HG03469 (cell line): ENCODE results near the gene KNOP1.
"Not testable (repeated sequence)": the region's sequence is repeated elsewhere in the genome, so short reads cannot be mapped to it uniquely, and the experiment has no call there.

Experiments used
- ATAC-seq: cut with Tn5 transposase; IDR thresholded peaks from one replicate; pipeline ENCODE4 v1.9.1; 2021; ENCODE audit warnings: mild to moderate bottlenecking, moderate library complexity, moderate number of reproducible peaks; ENCODE audit not compliant: unreplicated experiment

KNOP1 gene

GRCh38 chr16:19688396-19689024 lies 29.5 kb downstream of the KNOP1 start:
- no peak for ATAC-seq

DNA sequence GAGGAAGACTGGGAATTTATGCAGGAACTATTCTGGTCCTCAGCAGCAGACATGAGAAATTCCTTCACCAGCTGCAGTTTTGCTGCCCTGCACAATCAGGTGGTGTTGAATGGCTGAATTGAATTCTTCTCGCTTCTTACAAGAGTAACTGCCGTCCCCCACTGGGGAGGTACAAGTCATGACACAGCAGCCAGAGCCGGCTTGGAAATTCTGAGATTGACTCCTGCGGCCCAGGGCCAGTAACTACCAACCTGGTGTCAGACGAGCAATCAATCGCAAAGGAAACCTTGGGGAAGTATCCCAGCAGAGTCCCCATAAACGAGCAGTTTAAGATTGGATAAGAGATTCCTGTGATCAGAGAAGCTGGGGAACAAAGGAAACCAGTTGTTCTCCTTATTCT lies 30.7 kb downstream of the KNOP1 start:
- ATAC-seq, result no peak

DNA sequence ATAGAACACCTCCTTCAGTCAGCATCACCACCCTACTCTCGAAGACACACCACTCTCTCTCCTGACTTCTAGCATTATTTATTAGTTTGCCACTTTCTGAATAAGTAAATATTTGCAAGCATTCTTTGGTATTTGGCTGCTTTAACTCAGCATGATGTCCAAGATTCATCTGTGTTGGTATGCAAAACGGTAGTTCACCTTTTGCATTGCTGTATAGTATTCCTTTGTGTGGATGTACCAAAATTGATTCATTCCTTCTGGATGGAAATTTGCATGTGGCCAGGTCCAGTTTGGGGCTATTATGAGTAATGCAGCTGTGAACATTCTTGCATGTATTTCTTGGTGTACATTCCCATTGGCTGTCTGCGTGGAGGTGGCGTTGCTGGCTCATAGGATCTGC lies 32.9 kb downstream of the KNOP1 start:
- ATAC-seq, result no peak

GRCh38 chr16:19683453-19684236 lies 34.4 kb downstream of the KNOP1 start:
- no peak for ATAC-seq

DNA sequence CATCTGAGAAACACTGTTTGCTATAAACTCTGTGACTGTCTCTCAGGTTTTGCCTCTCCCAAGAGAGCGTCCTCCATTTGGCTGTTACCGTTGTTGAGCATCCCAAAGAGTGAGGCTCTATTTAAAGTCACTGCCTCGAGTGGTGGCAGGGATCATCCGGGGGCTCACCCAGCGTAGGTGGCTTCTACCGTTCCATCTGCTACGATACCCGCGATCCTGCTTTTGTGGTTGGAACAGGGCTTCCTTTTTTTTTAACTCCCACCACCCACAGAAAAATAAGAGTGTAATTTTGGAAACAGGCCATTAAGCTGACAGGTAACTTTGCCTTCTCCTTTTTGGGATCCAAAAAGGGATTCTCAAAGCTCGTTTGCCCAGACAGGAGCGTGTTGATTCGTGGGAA lies 36.4 kb downstream of the KNOP1 start:
- no peak for ATAC-seq

GRCh38 chr16:19680881-19681340 lies 37.1 kb downstream of the KNOP1 start:
- ATAC-seq, result no peak

- not testable (repeated sequence) for ATAC-seq
These were observed 38.7 kb downstream of the KNOP1 start for GRCh38 chr16:19679281-19679680.

- no peak for ATAC-seq
These were observed 39.2 kb downstream of the KNOP1 start for GRCh38 chr16:19678804-19679203.

GRCh38 chr16:19677402-19677801 lies 40.6 kb downstream of the KNOP1 start:
- no peak for ATAC-seq

- no peak for ATAC-seq
These were observed 43.5 kb downstream of the KNOP1 start for GRCh38 chr16:19674485-19674884.

DNA sequence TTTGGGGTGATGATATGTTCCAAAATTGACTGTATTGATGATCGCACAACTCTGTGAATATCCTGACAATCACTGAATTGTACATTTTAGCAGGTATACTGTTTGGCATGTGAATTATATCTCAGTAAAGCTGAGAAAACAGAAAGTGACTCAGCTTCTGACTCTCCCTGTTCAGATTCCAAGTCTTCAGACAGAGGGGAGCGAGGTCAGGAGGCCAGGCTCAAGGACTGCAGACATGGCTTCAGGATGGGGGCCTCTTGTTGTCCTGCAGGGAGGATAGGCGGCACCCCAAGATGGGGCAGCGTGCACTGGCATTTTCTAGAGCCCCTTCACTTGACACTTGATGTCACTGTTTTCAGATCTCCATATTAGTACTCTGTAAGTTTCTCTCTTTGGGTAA lies 45.6 kb downstream of the KNOP1 start:
- no peak for ATAC-seq

DNA sequence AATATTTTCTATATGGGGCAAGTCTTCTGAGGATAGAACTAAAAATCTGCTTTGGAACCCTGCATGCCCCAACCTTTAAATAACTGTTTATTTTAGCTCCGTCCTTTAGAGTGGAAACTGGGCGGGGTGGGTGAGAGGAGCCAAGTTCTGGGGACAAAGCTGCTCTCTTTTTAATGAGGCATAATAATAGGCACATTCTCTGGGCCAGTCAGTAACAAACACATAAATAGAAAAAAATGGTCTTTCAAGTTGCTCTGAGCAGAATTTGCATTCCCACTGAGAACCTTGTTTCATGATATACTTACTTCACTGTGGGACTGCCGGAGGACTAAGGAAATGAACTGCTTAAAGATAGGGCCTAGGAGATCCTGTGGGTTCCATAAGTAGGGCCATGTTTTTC lies 51.5 kb downstream of the KNOP1 start:
- ATAC-seq, result no peak

GRCh38 chr16:19665313-19665712 lies 52.7 kb downstream of the KNOP1 start:
- not testable (repeated sequence) for ATAC-seq

GRCh38 chr16:19664166-19664565 lies 53.9 kb downstream of the KNOP1 start:
- no peak for ATAC-seq

- ATAC-seq, result no peak
These were observed 55.7 kb downstream of the KNOP1 start for GRCh38 chr16:19662351-19662750.

- no peak for ATAC-seq
These were observed 57.6 kb downstream of the KNOP1 start for GRCh38 chr16:19660432-19660831.

DNA sequence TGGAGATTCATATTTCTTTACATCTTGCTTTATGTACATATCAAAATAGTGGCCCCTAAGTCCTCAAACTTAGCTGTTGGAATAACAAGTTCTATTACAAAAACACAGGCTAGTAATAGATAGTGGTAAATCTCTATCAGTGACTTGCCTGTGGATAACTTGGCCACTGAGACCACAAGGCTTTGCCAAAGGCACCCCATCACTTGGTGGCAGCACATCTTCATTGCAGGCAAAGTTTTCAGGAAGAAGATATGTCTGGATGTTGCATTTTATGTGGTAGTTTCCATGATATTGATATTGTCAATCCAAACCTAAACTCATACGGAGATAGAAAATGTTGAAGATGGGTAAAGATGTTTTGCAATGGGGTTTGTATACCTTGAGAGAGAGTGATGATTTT lies 58.5 kb downstream of the KNOP1 start:
- no peak for ATAC-seq

DNA sequence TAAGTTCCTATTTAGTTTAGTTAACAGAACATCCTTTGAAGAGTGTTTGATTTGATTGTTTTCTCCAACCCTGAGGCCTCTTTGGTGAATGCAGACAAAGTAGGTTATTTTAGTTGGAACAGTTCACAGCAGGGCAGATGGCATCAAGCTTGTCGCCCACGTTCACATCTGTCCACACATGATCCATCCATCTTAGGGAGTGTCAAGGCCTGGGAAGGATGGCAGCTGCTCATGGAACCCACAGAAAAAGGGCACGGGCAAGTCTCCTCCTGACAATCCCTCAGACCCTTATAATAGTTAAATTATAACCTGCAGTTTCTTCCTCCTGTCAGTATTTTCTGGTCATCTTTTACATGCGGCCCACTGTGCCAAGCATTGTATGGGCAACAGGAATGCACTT lies 60.2 kb downstream of the KNOP1 start:
- no peak for ATAC-seq

DNA sequence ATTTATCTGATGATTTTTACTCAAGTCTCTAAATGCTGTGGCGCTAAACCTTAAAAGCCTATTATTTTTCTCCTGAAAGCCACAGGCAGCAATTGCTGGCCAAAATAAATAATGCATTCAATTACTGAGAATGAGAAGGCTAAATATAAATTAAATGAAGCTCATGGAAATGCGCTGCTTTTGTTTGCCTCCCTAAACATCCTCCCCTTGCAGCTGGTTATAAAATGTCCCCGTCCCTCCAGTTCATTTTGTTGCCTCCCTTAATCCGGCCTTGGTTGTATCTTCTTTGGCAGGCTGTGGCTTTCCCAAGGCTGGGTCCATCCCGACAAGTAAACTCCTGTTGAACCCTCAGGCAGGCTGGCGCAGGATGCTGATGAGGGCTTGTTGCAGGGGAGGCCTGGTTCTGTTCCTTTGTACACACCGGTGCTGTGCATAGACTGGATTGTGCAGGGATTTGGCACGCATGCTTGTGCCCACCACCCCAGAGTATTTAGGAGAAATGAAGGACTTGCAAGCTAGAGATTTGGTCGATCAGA lies 62.7 kb downstream of the KNOP1 start:
- ATAC-seq, result no peak

GRCh38 chr16:19654147-19654546 lies 63.9 kb downstream of the KNOP1 start:
- ATAC-seq, result no peak
